PFSK-1 (cell line): ENCODE data around the gene AIG1.

Source experiments
- FOXP2 ChIP-seq: optimal IDR thresholded peaks from 2 replicates; pipeline ENCODE3; 2011; ENCODE audit warnings: borderline replicate concordance, control low read depth, inconsistent platforms; ENCODE audit not compliant: insufficient read depth; ENCODE audit errors: extremely low read length, extremely low read depth
- POLR2AphosphoS5 ChIP-seq: IDR thresholded peaks from 2 replicates; pipeline ENCODE4 v1.6.1; 2012; ENCODE audit warnings: low read depth, mild to moderate bottlenecking, control low read depth, low read length, moderate library complexity
- REST ChIP-seq, 2 experiments: IDR thresholded peaks; 2 replicates each; pipeline versions ENCODE4 v1.6.1 to v1.8.0; 2011 to 2012; ENCODE audit warnings: low read depth in 2 of 2, low read length in 2 of 2, control low read depth in 1 of 2, inconsistent platforms in 1 of 2, mild to moderate bottlenecking in 1 of 2, moderate library complexity in 1 of 2; ENCODE audit not compliant: insufficient read depth in 1 of 2
- SIN3A ChIP-seq: IDR thresholded peaks from 2 replicates; pipeline ENCODE4 v1.6.1; 2012; ENCODE audit warnings: mild to moderate bottlenecking, low read length, moderate library complexity, borderline replicate concordance; ENCODE audit not compliant: insufficient read depth
- TAF1 ChIP-seq: IDR thresholded peaks from 2 replicates; pipeline ENCODE4 v1.6.1; 2012; ENCODE audit warnings: low read length, control low read depth, borderline replicate concordance; ENCODE audit not compliant: insufficient read depth

Gene AIG1

GRCh38 chr6:143063631-143064030, 2.9 kb downstream of the AIG1 start:
- no peak for TF ChIP-seq SIN3A
- no peak for TF ChIP-seq FOXP2
- no peak for TF ChIP-seq TAF1
- TF ChIP-seq POLR2AphosphoS5, result no peak
- no peak for TF ChIP-seq REST (IDR thresholded peaks at IDR 0.05; ENCODE audit: insufficient read depth in 1 of 2, low read depth in 2 of 2, low read length in 2 of 2)

- TF ChIP-seq TAF1 (no peak), POLR2AphosphoS5 (no peak), SIN3A (no peak), FOXP2 (no peak), REST (IDR thresholded peaks at IDR 0.05; ENCODE audit: insufficient read depth in 1 of 2, low read depth in 2 of 2, low read length in 2 of 2) (no peak)
These were observed 3.6 kb downstream of the AIG1 start for GRCh38 chr6:143064271-143064670.

GRCh38 chr6:143064951-143065683, 4.4 kb downstream of the AIG1 start:
- TF ChIP-seq SIN3A (no peak), POLR2AphosphoS5 (no peak), TAF1 (no peak), FOXP2 (no peak), REST (IDR thresholded peaks at IDR 0.05; ENCODE audit: insufficient read depth in 1 of 2, low read depth in 2 of 2, low read length in 2 of 2) (no peak)

GRCh38 chr6:143068001-143068400, 7.3 kb downstream of the AIG1 start:
- no peak for TF ChIP-seq POLR2AphosphoS5
- TF ChIP-seq SIN3A, result no peak
- TF ChIP-seq TAF1, result no peak
- TF ChIP-seq REST (IDR thresholded peaks at IDR 0.05; ENCODE audit: insufficient read depth in 1 of 2, low read depth in 2 of 2, low read length in 2 of 2), result no peak
